Adrenal gland (tissue), 5 donors: Measurements from ENCODE around the gene GPR132.

Experiments
- POLR2A ChIP-seq, 2 donors: fragments of 450-650 bp; IDR thresholded peaks; one replicate each; pipeline ENCODE4 v1.6.1; 2017; ENCODE audit warnings: antibody characterized with exemption in 2 of 2, mild to moderate bottlenecking in 2 of 2, moderate library complexity in 1 of 2
- TF ChIP-seq, protein P1 (sequence below), 6 experiments: fragments of 450-650 bp in 4 of 6; fragments of 200-600 bp in 2 of 6; sonication (generic) in 1 of 6; IDR thresholded peaks; 1 replicate in 5 of 6; 2 replicates in 1 of 6; pipeline versions ENCODE4 v1.5.1 to v1.8.0; 2016 to 2021; ENCODE audit warnings: antibody characterized with exemption in 6 of 6, mild to moderate bottlenecking in 2 of 6, moderate library complexity in 1 of 6
- donor health status: DM: no; HTN: no; CAD: no.

DNA sequence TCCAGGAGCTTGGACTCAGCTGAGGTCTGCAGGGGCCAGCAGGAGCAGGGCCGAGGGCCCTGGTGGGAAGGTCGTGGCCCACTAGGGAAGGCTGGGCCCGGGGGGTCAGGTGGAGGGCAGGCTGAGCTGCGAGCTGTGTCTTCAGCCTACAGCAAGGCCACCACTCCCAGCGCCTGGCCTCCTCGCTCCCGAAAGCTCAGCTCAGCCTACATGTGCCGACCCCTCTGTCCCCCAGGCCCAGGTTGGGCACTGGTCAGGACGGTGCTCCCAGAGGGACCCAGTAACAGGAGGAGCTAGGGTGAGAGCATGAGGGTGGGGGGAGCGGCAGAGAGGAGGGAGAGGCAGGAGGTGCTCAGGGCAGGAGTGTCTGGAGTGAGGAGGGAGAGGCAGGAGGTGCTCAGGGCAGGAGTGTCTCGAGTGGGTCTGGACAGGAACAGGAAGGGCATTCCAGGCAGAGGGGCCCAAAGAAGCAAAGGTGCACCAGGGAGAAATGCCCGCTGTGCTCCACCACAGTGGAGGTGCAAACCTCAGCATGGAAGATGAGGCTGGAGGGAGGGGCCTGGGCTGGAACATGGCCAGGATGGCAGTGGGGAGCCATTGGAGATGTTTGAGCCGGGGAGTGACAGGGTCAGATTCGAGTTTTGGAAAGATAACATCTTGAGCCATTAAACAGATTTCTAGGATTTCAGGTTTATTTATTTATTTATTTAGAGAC lies 29.1 kb upstream of the GPR132 start:
- TF ChIP-seq, protein P1, sequence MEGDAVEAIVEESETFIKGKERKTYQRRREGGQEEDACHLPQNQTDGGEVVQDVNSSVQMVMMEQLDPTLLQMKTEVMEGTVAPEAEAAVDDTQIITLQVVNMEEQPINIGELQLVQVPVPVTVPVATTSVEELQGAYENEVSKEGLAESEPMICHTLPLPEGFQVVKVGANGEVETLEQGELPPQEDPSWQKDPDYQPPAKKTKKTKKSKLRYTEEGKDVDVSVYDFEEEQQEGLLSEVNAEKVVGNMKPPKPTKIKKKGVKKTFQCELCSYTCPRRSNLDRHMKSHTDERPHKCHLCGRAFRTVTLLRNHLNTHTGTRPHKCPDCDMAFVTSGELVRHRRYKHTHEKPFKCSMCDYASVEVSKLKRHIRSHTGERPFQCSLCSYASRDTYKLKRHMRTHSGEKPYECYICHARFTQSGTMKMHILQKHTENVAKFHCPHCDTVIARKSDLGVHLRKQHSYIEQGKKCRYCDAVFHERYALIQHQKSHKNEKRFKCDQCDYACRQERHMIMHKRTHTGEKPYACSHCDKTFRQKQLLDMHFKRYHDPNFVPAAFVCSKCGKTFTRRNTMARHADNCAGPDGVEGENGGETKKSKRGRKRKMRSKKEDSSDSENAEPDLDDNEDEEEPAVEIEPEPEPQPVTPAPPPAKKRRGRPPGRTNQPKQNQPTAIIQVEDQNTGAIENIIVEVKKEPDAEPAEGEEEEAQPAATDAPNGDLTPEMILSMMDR (IDR thresholded peaks at IDR 0.05) = no peak
- TF ChIP-seq POLR2A (IDR thresholded peaks at IDR 0.05) = no peak
